ENCODE data around the gene PAM16. TPM values are rescaled to one million over a fixed set of nuclear protein-coding genes. Genes with fewer than 3 reads are reported as not detected.

The PAM16 gene
- total and polyA plus RNA-seq, 8 donors = 4.7 to 218 (median 52.1) TPM

- Histone ChIP-seq H3K36me3 (no peaks in the 10 kb centered on the region), H3K4me3 (peak overlapping the region; percentile 63 to 71 (median 71)), H3K27me3 (peaks cover 0 to 35% (median 14%) of the 10 kb centered on the region in 3 donors), H3K4me1 (peaks cover 66 to 79% (median 74%) of the 10 kb centered on the region in 4 donors), H3K9me3 (no peaks in the 10 kb centered on the region), H3K27ac (peak overlapping the region; percentile 66 to 93 (median 91))
- TF ChIP-seq POLR2AphosphoS5 (IDR thresholded peaks at IDR 0.05) (no peak), EP300 (IDR thresholded peaks at IDR 0.05) (no peak), POLR2A (IDR thresholded peaks at IDR 0.05) (no peak)
- TF ChIP-seq, protein P1, sequence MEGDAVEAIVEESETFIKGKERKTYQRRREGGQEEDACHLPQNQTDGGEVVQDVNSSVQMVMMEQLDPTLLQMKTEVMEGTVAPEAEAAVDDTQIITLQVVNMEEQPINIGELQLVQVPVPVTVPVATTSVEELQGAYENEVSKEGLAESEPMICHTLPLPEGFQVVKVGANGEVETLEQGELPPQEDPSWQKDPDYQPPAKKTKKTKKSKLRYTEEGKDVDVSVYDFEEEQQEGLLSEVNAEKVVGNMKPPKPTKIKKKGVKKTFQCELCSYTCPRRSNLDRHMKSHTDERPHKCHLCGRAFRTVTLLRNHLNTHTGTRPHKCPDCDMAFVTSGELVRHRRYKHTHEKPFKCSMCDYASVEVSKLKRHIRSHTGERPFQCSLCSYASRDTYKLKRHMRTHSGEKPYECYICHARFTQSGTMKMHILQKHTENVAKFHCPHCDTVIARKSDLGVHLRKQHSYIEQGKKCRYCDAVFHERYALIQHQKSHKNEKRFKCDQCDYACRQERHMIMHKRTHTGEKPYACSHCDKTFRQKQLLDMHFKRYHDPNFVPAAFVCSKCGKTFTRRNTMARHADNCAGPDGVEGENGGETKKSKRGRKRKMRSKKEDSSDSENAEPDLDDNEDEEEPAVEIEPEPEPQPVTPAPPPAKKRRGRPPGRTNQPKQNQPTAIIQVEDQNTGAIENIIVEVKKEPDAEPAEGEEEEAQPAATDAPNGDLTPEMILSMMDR (IDR thresholded peaks at IDR 0.05) = no peak
- intact Hi-C loops (cut with DNase I; ENCODE audit: low total_unique reads) = no loop called here
- peak; percentile 66 to 74 for DNase-seq
- 10 to 29% (median 15%) methylated on average over 12 to 20 of the region's 20 CpGs for WGBS, 5 donors
These were observed 34.1 kb downstream of the PAM16 start for GRCh38 chr16:4316864-4317531.

DNA sequence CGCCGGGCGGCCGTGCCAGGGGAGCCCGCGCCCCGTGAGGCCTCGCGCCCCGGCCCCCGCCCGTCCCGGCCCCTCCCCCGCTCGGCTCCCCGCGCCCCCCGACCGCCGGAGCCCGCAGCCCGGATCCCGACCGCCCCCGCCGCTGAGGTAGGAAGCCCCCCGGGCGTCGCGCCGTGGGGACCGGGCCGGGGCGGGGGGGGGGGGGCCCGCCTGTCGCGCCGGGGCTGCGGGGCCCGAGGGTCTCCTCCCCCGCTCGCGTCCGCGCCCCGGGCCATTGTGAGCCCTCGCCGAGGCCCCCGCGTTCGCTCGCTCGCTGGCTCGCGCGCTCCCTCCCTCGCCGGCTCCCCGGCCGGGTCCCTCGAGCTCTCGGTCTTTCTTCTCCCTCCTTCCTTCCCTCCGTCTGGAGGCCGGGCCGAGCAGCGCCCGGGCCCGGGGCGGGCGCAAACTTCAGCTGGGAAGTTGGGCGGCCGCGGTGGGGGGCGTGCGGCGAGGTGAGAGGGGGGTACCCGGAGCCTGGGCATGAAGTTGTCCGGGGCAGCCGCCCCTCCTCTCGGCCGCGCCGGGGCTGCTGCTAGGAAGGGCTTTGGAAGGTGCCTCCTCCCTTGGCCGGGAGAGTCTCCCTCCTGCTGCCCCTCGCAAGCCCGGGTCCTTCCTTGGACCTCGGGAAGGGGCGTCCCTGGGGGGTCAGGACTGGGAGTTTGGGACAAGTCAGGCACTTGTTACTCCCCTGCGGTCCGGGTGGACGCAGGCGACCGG, 34.8 kb downstream of the PAM16 start:
- Histone ChIP-seq H3K27ac (peak overlapping the region; percentile 66 to 94 (median 92)), H3K9me3 (no peaks in the 10 kb centered on the region), H3K4me1 (peaks cover 66 to 74% (median 70%) of the 10 kb centered on the region in 4 donors), H3K4me3 (peak overlapping the region; percentile 63 to 71 (median 71)), H3K27me3 (peaks cover 0 to 35% (median 14%) of the 10 kb centered on the region in 3 donors), H3K36me3 (no peaks in the 10 kb centered on the region)
- peak in 1 of 2 donors; percentile 69 for DNase-seq
- no peak for TF ChIP-seq POLR2AphosphoS5 (IDR thresholded peaks at IDR 0.05)
- TF ChIP-seq POLR2A (IDR thresholded peaks at IDR 0.05) = no peak
- TF ChIP-seq, protein P1 (IDR thresholded peaks at IDR 0.05) = no peak
- TF ChIP-seq EP300 (IDR thresholded peaks at IDR 0.05) = no peak
- 1 to 4% (median 3%) methylated on average over 10 to 86 of the region's 93 CpGs for WGBS, 5 donors
- intact Hi-C loops (cut with DNase I; ENCODE audit: low total_unique reads) = no loop called here

DNA sequence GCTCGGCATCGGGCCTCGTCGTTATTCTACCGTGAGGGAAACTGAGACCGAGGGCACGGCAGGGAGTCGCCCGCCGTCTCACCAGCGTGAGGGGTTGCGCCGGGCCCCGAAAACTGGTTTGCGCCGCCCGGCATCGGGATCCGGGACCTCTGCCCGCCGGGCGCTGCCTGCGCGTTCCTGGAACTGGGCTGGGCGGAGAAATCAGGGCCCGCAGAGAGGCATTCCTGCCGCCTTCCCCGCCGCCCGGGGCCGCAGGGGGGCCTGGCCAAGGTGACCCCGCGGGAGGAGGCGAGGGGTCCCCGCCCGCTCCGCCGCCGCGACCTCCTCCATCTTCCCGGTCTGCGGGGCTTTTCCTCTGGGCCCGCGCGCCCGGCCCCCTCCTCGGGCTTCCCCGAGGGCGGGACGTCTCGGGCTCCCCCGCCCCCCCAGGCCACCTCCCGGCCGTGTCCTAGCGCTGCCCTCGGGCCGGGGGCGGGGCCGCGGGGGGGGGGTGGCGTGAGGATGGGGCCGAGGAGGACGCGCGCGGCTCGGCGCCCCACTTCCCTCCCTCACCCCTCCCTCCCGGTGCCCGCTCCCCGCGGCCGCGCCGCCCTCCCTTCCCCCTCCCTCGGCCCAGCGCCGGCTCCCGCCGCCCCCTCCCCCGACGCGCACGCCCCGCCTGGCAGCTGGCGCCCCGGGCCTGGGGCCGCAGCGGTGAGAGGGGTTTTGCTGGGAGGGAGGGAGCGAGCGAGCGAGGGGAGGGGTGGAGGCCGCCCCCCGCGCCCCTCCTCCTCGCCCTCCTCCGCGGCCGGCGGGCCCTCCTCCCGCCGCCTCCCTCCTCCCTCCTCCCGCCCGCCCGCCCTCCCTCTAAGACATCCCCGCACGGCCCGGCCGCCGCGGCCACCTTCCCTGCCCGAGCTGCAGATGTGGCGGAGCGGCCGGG, 35.7 kb downstream of the PAM16 start, which contains the start of gene GLIS2:
GLIS2 (plus strand) TSS at position 882 of the 922 bp plus-strand sequence. CDS start 16,214 bp downstream, outside the sequence.
- 0 to 4% (median 1%) methylated on average over 9 to 92 of the region's 115 CpGs for WGBS, 5 donors
- intact Hi-C loops (cut with DNase I; ENCODE audit: low total_unique reads) = no loop called here
- peak; percentile 73 to 96 for DNase-seq
- Histone ChIP-seq H3K4me3 (peak within 1 kb of the TSS; percentile 63 to 71 (median 71)), H3K4me1 (peaks cover 59 to 66% (median 62%) of the 10 kb centered on the region in 4 donors), H3K27me3 (peaks cover 0 to 35% (median 14%) of the 10 kb centered on the region in 3 donors), H3K9me3 (no peaks in the 10 kb centered on the region), H3K36me3 (no peaks in the 10 kb centered on the region), H3K27ac (peak within 1 kb of the TSS; percentile 90 to 97 (median 93))
- TF ChIP-seq EP300 (IDR thresholded peaks at IDR 0.05) (no peak), POLR2A (IDR thresholded peaks at IDR 0.05) (no peak)

DNA sequence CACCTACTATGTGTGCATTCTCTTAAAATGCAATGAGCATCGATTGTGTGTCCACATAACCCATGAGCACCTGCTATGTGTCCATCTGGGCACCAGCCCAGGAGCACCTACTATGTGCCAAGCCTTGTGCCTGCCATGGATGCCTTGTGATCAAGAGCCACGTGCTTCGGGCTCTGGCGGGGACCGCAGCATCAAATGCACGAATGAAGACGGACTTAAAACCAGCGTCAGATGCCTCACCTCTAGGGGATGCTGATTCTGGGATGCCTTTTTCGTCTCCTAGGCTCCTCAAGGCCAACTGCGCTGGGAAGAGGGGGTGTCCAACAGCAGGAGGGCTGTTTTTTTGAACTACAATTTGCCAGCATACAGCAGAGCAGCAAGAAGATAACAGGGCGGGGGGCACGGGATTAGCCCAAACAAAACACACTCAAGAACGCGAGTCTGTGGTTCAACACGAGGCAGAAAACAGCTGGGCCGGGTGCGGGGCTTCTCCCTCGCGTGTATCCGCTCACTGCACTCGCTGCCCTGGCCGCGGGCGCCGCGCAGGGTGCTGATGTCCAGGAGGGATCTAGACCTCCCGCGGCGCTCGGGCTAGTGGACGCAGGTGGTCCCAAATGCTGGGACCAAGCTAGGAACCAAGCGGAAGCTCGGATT, 36.5 kb downstream of the PAM16 start:
- Histone ChIP-seq H3K27me3 (peaks cover 0 to 35% (median 14%) of the 10 kb centered on the region in 3 donors), H3K36me3 (no peaks in the 10 kb centered on the region), H3K9me3 (no peaks in the 10 kb centered on the region), H3K4me3 (peak overlapping the region; percentile 63 to 71 (median 71)), H3K27ac (peak overlapping the region; percentile 90 to 97 (median 93)), H3K4me1 (peaks cover 51 to 64% (median 58%) of the 10 kb centered on the region in 4 donors)
- WGBS, 5 donors = 2 to 3% (median 3%) methylated on average over 27 to 33 of the region's 33 CpGs
- TF ChIP-seq, protein P1 (IDR thresholded peaks at IDR 0.05) = no peak
- no peak for TF ChIP-seq POLR2AphosphoS5 (IDR thresholded peaks at IDR 0.05)
- intact Hi-C loops (cut with DNase I; ENCODE audit: low total_unique reads) = no loop called here
- peak in 1 of 2 donors; percentile 82 for DNase-seq
